H9 (cell line): Measurements from ENCODE around the gene LRP10. TPM values are rescaled to one million over a fixed set of nuclear protein-coding genes. Genes with fewer than 3 reads are reported as not detected.

Experiments
- DNase-seq: peaks from one replicate; pipeline ENCODE4 v3.0.0-alpha.2; 2017
- H2AFZ ChIP-seq: one replicate; pipeline ENCODE4 v1.6.1; 2013; ENCODE audit warnings: mild to moderate bottlenecking, low read length, control low read depth, moderate library complexity
- H2AK5ac ChIP-seq: 2 replicates; pipeline ENCODE4 v1.6.1; 2013; ENCODE audit warnings: low read length, control low read depth, mixed read lengths; ENCODE audit not compliant: insufficient read length
- H2BK120ac ChIP-seq: one replicate; pipeline ENCODE4 v1.6.1; 2013; ENCODE audit warnings: low read depth, mild to moderate bottlenecking, low read length, control low read depth, inconsistent platforms; ENCODE audit not compliant: poor library complexity, severe bottlenecking
- H2BK12ac ChIP-seq: 2 replicates; pipeline ENCODE4 v1.6.1; 2013; ENCODE audit warnings: low read length, control low read depth, mixed read lengths, low read depth; ENCODE audit not compliant: insufficient read length
- H2BK15ac ChIP-seq: 2 replicates; pipeline ENCODE4 v1.6.1; 2013; ENCODE audit warnings: low read depth, low read length, control low read depth
- H2BK20ac ChIP-seq: one replicate; pipeline ENCODE4 v1.6.1; 2013; ENCODE audit warnings: low read depth, mild to moderate bottlenecking, low read length, control low read depth, inconsistent platforms; ENCODE audit not compliant: poor library complexity, severe bottlenecking
- H2BK5ac ChIP-seq: 2 replicates; pipeline ENCODE4 v1.6.1; 2013; ENCODE audit warnings: low read length, control low read depth, mixed read lengths; ENCODE audit not compliant: insufficient read length
- H3K14ac ChIP-seq: 2 replicates; pipeline ENCODE4 v1.6.1; 2013; ENCODE audit warnings: low read length, control low read depth; ENCODE audit not compliant: insufficient read depth
- H3K18ac ChIP-seq: 2 replicates; pipeline ENCODE4 v1.6.1; 2013; ENCODE audit warnings: low read depth, mild to moderate bottlenecking, mixed read lengths, low read length, control low read depth; ENCODE audit not compliant: insufficient read length
- H3K23ac ChIP-seq: 2 replicates; pipeline ENCODE4 v1.6.1; 2013; ENCODE audit warnings: low read length, control low read depth, mixed read lengths, low read depth; ENCODE audit not compliant: insufficient read length
- H3K23me2 ChIP-seq: 2 replicates; pipeline ENCODE4 v1.6.1; 2013; ENCODE audit warnings: low read depth, mild to moderate bottlenecking, mixed read lengths, low read length, control low read depth; ENCODE audit not compliant: insufficient read length, poor library complexity, severe bottlenecking
- H3K27ac ChIP-seq: 2 replicates; pipeline ENCODE4 v1.5.1; 2013; ENCODE audit warnings: low read length, control low read depth, mixed read lengths, low read depth; ENCODE audit not compliant: insufficient read length
- H3K27me3 ChIP-seq: 2 replicates; pipeline ENCODE4 v1.6.1; 2013; ENCODE audit warnings: low read length, control low read depth, inconsistent platforms; ENCODE audit not compliant: insufficient read depth
- H3K4ac ChIP-seq: 2 replicates; pipeline ENCODE4 v1.6.1; 2013; ENCODE audit warnings: low read depth, mild to moderate bottlenecking, control low read depth, inconsistent platforms, low read length, moderate library complexity
- H3K4me1 ChIP-seq: 2 replicates; pipeline ENCODE4 v1.6.1; 2013; ENCODE audit warnings: low read length, control low read depth, inconsistent platforms; ENCODE audit not compliant: insufficient read depth
- H3K4me2 ChIP-seq: 2 replicates; pipeline ENCODE4 v1.6.1; 2013; ENCODE audit warnings: low read length, control low read depth, mixed read lengths; ENCODE audit not compliant: insufficient read length, insufficient read depth
- H3K56ac ChIP-seq: 2 replicates; pipeline ENCODE4 v1.6.1; 2013; ENCODE audit warnings: low read depth, mild to moderate bottlenecking, mixed read lengths, low read length, control low read depth; ENCODE audit not compliant: insufficient read length
- H3K79me1 ChIP-seq: 2 replicates; pipeline ENCODE4 v1.6.1; 2013; ENCODE audit warnings: low read depth, mild to moderate bottlenecking, moderate library complexity, low read length, control low read depth, inconsistent platforms; ENCODE audit not compliant: insufficient read depth, poor library complexity, severe bottlenecking
- H3K79me2 ChIP-seq: 2 replicates; pipeline ENCODE4 v1.6.1; 2013; ENCODE audit warnings: low read length, control low read depth, inconsistent platforms; ENCODE audit not compliant: insufficient read depth
- H3K9ac ChIP-seq: 2 replicates; pipeline ENCODE4 v1.6.1; 2013; ENCODE audit warnings: low read length, control low read depth, mixed read lengths; ENCODE audit not compliant: insufficient read length; ENCODE audit errors: extremely low read depth
- H3K9me3 ChIP-seq: one replicate; pipeline ENCODE4 v1.6.1; 2013; ENCODE audit warnings: low read depth, low read length, inconsistent platforms; ENCODE audit not compliant: control insufficient read depth
- H3T11ph ChIP-seq: one replicate; pipeline ENCODE4 v1.6.1; 2013; ENCODE audit warnings: mild to moderate bottlenecking, low read length, control low read depth, inconsistent platforms
- H4K20me1 ChIP-seq: one replicate; pipeline ENCODE4 v1.6.1; 2013; ENCODE audit not compliant: control insufficient read depth, insufficient read length, insufficient read depth
- H4K5ac ChIP-seq: 2 replicates; pipeline ENCODE4 v1.6.1; 2013; ENCODE audit warnings: low read depth, mild to moderate bottlenecking, mixed read lengths, low read length, control low read depth; ENCODE audit not compliant: insufficient read length
- H4K8ac ChIP-seq: replicated peaks from 2 replicates; pipeline ENCODE4 v1.6.1; 2013; ENCODE audit warnings: low read length, control low read depth, mixed read lengths, low read depth; ENCODE audit not compliant: insufficient read length
- H4K91ac ChIP-seq: 2 replicates; pipeline ENCODE4 v1.6.1; 2013; ENCODE audit warnings: low read depth, mild to moderate bottlenecking, moderate library complexity, mixed read lengths, low read length, control low read depth; ENCODE audit not compliant: insufficient read length
- H3K27ac Mint-ChIP-seq, 3 experiments: 2 replicates in 2 of 3; 3 replicates in 1 of 3; pipeline ENCODE4 v1.8.0; 2020 to 2021; ENCODE audit warnings: mixed read lengths in 3 of 3, mild to moderate bottlenecking in 1 of 3, moderate library complexity in 1 of 3
- H3K27me3 Mint-ChIP-seq: 2 replicates; pipeline ENCODE4 v1.8.0; 2021; ENCODE audit warnings: low read depth, mild to moderate bottlenecking, moderate library complexity, mixed read lengths
- H3K36me3 Mint-ChIP-seq, 3 experiments: 2 replicates in 2 of 3; 3 replicates in 1 of 3; pipeline ENCODE4 v1.8.0; 2020 to 2021; ENCODE audit warnings: low read depth in 3 of 3, mixed read lengths in 3 of 3; ENCODE audit not compliant: insufficient read depth in 1 of 3
- H3K4me1 Mint-ChIP-seq, 2 experiments: 2 replicates each; pipeline ENCODE4 v1.8.0; 2020; ENCODE audit warnings: mixed read lengths in 2 of 2
- H3K4me3 Mint-ChIP-seq, 2 experiments: 2 replicates in 1 of 2; 3 replicates in 1 of 2; pipeline ENCODE4 v1.8.0; 2020 to 2021; ENCODE audit warnings: mild to moderate bottlenecking in 2 of 2, mixed read lengths in 2 of 2, moderate library complexity in 1 of 2
- H3K9me3 Mint-ChIP-seq, 2 experiments: 2 replicates in 1 of 2; 3 replicates in 1 of 2; pipeline ENCODE4 v1.8.0; 2020; ENCODE audit warnings: mild to moderate bottlenecking in 2 of 2, mixed read lengths in 2 of 2, moderate library complexity in 1 of 2
- CTCF ChIP-seq: fragments of 200-600 bp; sonication (generic); conservative IDR thresholded peaks from 3 replicates; pipeline ENCODE4 v1.8.0; 2021; ENCODE audit warnings: antibody characterized with exemption, mild to moderate bottlenecking
- WGBS: extraction: QIAGEN DNeasy Blood & Tissue Kit; methylation state at CpG from one replicate; pipeline ENCODE4 v1.1.7; 2013; ENCODE audit warnings: missing lambda C conversion rate, low lambda C conversion rate, mixed read lengths; ENCODE audit not compliant: insufficient read length; ENCODE audit errors: extremely low coverage; 5-methylcytosine and 5-hydroxymethylcytosine counted together
- total RNA-seq: library from RNA; stranded (reverse); gene quantifications from 2 replicates; pipeline ENCODE4 v1.2.1, GENCODE V29; 2021

Gene LRP10
- total RNA-seq, 1 experiment from 2014 or later: 13.3 TPM

GRCh38 chr14:22920697-22921096, 49.2 kb downstream of the LRP10 start:
- H3K4ac ChIP-seq: no peak overlapping the region
- H4K20me1 ChIP-seq: no peaks in the 10 kb centered on the region
- H2BK12ac ChIP-seq: no peak overlapping the region
- WGBS: no CpG with 5 or more reads among the region's 6 CpGs
- peaks cover 3% of the 10 kb centered on the region; the same call in 1 of the 2 replicates for H3K4me1 ChIP-seq
- H3K9me3 Mint-ChIP-seq: peaks cover 0 to 3% of the 10 kb centered on the region in 2 experiments; a peak in 1 of 5 replicates
- H2BK20ac ChIP-seq: no peak overlapping the region
- H3K27me3 Mint-ChIP-seq: no peaks in the 10 kb centered on the region; the same call in 1 of the 2 replicates
- no peak overlapping the region for H3K18ac ChIP-seq
- no peak overlapping the region for H3K4me2 ChIP-seq
- H3K27ac Mint-ChIP-seq: peak overlapping the region in 1 of 3 experiments; percentile 69; a peak in 2 of 7 replicates
- H2BK15ac ChIP-seq: no peak overlapping the region
- peaks cover 3% of the 10 kb centered on the region for H3K79me1 ChIP-seq
- no peak overlapping the region for H3K9ac ChIP-seq
- no peak overlapping the region for H4K91ac ChIP-seq
- TF ChIP-seq CTCF: no peak
- H3K23ac ChIP-seq: no peak overlapping the region
- no peak overlapping the region for H3K4me3 Mint-ChIP-seq
- H3K14ac ChIP-seq: no peak overlapping the region
- no peaks in the 10 kb centered on the region for H3K27me3 ChIP-seq
- no peak overlapping the region for H2BK5ac ChIP-seq
- no peak overlapping the region for H2AK5ac ChIP-seq
- H2BK120ac ChIP-seq: no peak overlapping the region
- H3K9me3 ChIP-seq: no peaks in the 10 kb centered on the region
- peaks cover 3% of the 10 kb centered on the region; the same call in 1 of the 2 replicates for H3K79me2 ChIP-seq
- H4K8ac ChIP-seq: no peak overlapping the region
- no peak overlapping the region for H2AFZ ChIP-seq
- H3T11ph ChIP-seq: no peak overlapping the region
- H4K5ac ChIP-seq: no peak overlapping the region
- H3K56ac ChIP-seq: no peak overlapping the region
- H3K36me3 Mint-ChIP-seq: peaks cover 41 to 70% (median 68%) of the 10 kb centered on the region in 3 experiments
- no peak for DNase-seq
- H3K27ac ChIP-seq: no peak overlapping the region
- peaks cover 9% of the 10 kb centered on the region for H3K23me2 ChIP-seq
- peaks cover 16 to 17% of the 10 kb centered on the region in 2 experiments for H3K4me1 Mint-ChIP-seq
